ENCODE data around the gene TNIK. TPM values are rescaled to one million over a fixed set of nuclear protein-coding genes. Genes with fewer than 3 reads are reported as not detected.
A peak's percentile ranks its signal among the peaks of the same experiment; 100 is the strongest.

The TNIK gene
- total RNA-seq, 4 donors from 2014 or later, result 32.9 to 41.7 (median 38.0) TPM

DNA sequence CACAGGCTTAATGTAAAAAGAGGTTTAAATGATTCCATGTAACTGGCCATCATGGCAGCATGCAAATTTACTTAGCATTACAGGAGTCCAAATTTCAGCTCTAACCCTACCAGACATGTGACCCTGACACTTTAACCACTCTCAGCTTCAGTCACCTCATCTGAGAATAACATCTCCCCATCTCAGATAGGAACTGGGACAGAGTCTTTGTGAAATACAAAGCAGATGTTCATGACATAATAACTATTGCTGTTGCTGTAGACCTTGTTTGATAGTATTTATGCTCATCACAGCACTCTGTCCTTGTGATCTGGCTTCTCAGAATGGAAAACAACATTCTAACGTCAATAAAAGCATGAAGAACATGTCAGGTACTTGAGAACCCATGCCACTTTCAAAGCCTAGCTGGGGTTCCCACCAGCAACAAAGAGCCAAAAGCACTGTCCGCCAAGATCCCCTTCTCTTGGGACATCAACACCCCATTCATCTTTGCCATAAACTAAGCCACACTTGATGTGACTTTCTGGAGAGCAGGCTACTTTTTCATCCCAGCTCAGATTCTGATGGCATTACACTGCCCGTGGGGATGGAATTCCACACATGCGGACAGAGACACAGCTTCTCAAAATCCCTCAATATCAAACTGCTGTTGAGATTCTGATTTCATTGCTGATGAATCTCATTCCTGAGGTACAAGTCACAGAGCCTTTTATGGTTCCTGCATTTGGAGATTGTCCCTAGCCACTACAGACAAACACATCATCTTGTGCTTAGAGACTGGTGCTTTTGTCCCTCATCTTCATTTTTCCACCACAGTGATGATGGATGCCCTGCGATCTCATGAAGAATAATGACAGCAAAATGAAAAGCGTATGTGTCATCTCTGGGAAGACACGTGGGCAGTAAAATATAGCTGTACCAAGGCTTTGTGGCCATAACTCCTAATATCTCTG lies 202.7 kb downstream of the TNIK start:
- H3K4me3 ChIP-seq, result no peak overlapping the region
- H3K36me3 ChIP-seq, result no peaks in the 10 kb centered on the region
- H3K27me3 ChIP-seq, result no peaks in the 10 kb centered on the region
- peaks cover 6 to 41% (median 6%) of the 10 kb centered on the region in 3 donors for H3K4me1 ChIP-seq
- 50 to 78% methylated on average over 3 to 7 of the region's 7 CpGs for WGBS, 2 donors (ENCODE audit: low coverage in 1 of 2)
- H3K27ac ChIP-seq, result peak overlapping the region in 3 of 4 donors; percentile 58 to 69 (median 59)
- peak; percentile 13 for ATAC-seq
- no peaks in the 10 kb centered on the region for H3K9me3 ChIP-seq
- TF ChIP-seq, protein P1, sequence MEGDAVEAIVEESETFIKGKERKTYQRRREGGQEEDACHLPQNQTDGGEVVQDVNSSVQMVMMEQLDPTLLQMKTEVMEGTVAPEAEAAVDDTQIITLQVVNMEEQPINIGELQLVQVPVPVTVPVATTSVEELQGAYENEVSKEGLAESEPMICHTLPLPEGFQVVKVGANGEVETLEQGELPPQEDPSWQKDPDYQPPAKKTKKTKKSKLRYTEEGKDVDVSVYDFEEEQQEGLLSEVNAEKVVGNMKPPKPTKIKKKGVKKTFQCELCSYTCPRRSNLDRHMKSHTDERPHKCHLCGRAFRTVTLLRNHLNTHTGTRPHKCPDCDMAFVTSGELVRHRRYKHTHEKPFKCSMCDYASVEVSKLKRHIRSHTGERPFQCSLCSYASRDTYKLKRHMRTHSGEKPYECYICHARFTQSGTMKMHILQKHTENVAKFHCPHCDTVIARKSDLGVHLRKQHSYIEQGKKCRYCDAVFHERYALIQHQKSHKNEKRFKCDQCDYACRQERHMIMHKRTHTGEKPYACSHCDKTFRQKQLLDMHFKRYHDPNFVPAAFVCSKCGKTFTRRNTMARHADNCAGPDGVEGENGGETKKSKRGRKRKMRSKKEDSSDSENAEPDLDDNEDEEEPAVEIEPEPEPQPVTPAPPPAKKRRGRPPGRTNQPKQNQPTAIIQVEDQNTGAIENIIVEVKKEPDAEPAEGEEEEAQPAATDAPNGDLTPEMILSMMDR (IDR thresholded peaks at IDR 0.05), result no peak
- TF ChIP-seq EP300 (IDR thresholded peaks at IDR 0.05), result no peak
- TF ChIP-seq POLR2A (IDR thresholded peaks at IDR 0.05), result no peak
- TF ChIP-seq POLR2AphosphoS5 (IDR thresholded peaks at IDR 0.05), result no peak

DNA sequence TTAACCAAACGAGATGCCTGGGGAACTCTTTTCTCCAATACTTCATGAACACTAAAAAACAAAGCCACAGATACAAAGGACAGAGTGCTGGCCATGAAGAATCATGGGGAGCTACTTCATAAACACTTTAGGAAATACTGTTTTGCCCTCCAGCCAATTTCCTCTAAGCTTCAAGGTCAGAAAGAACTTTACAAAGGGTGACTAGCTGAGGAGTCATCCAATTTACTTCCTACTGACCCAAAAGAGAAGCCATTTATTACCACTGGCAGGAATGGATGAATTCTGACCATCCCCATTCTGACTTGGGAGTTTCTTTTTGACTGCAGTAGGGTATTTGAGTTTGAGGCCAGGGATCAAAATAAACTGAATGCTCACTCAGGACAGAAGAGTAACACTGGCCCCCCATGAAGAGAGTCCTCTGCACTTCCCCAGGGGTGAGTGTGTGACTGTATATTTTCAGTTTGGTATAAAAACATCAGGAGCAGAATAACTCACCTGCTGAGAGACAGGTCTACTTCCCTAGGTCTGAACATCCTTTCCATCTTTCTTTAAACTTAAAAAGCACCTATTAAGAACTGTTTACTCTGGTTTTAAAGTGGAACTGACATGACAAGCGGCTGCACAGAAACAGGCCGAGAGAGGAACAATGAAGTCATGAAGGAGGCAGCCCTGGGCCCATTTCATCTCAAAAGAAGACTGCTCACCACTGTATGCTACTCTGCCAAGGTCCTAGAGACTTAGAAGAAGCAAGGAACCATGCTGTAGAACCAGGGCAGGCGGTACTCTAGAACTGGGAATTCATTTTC lies 203.6 kb downstream of the TNIK start:
- WGBS, 2 donors (ENCODE audit: low coverage in 1 of 2), result 76 to 92% methylated on average over 2 to 3 of the region's 4 CpGs
- H3K4me1 ChIP-seq, result peaks cover 6 to 32% (median 6%) of the 10 kb centered on the region in 3 donors

DNA sequence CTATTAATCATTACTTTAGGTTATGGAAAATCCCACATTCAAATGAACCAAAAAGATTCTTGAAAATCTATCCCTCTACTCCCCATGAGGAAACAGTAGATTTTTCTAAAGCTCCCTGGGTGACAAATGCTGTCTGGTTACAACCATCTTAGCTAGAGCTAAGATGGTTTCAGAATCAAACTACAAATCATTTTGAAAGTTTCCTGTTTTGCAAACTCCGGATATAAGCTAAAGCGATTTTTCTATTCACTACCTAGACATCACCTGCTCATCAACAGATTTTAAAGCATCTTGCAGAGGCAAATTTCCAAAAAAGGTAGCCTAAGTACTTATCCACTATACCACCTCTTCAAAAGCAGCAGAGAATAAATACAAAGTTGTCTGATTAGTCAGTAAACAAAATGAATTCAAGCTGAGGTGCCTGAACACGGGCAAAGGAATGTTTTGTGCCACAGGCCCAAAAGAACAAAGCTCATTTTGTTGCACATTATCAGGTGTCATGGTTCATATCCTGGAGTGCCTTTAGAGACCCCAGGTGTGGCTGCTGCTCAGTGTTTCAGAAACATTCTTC lies 204.9 kb downstream of the TNIK start:
- no peak overlapping the region for H3K4me3 ChIP-seq
- 59 to 80% methylated on average over 1 to 3 of the region's 3 CpGs for WGBS, 2 donors (ENCODE audit: low coverage in 1 of 2)
- no peaks in the 10 kb centered on the region for H3K36me3 ChIP-seq
- no peaks in the 10 kb centered on the region for H3K27me3 ChIP-seq
- no peak for TF ChIP-seq EP300 (IDR thresholded peaks at IDR 0.05)
- TF ChIP-seq POLR2AphosphoS5 (IDR thresholded peaks at IDR 0.05), result no peak
- TF ChIP-seq, protein P1 (IDR thresholded peaks at IDR 0.05), result no peak
- no peak for TF ChIP-seq POLR2A (IDR thresholded peaks at IDR 0.05)
- no peaks in the 10 kb centered on the region for H3K9me3 ChIP-seq
- no peak for ATAC-seq
- no peak overlapping the region for H3K27ac ChIP-seq
- H3K4me1 ChIP-seq, result peaks cover 6 to 20% (median 6%) of the 10 kb centered on the region in 3 donors

More for the DNA sequence above, 203.6 kb downstream of the TNIK start:
- no peak for ATAC-seq
- H3K9me3 ChIP-seq, result no peaks in the 10 kb centered on the region
- H3K27me3 ChIP-seq, result no peaks in the 10 kb centered on the region
- H3K36me3 ChIP-seq, result no peaks in the 10 kb centered on the region
- TF ChIP-seq EP300 (IDR thresholded peaks at IDR 0.05) (no peak), POLR2AphosphoS5 (IDR thresholded peaks at IDR 0.05) (no peak), POLR2A (IDR thresholded peaks at IDR 0.05) (no peak)
- TF ChIP-seq, protein P1 (IDR thresholded peaks at IDR 0.05), result no peak
- H3K27ac ChIP-seq, result peak overlapping the region in 1 of 4 donors; percentile 58
- H3K4me3 ChIP-seq, result no peak overlapping the region

DNA sequence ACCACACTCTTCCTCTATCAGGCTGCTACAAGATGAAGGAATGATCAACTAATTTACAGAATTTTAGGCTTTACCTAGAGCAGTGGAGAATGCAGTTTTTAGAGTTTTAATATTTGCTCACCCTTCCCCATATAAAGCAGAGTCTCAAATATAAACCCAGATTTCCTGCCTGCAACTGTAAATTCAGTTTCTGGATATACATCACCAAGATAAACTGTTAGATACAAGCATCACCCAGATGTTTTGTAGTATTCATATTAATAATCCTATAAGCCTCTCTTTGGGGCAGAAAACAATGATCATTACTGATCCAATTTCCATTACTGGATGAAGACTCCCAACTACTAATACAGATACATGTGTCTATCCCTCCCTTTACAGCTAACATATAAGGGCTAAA lies 205.9 kb downstream of the TNIK start:
- TF ChIP-seq EP300 (IDR thresholded peaks at IDR 0.05) (no peak), POLR2AphosphoS5 (IDR thresholded peaks at IDR 0.05) (no peak), POLR2A (IDR thresholded peaks at IDR 0.05) (no peak)
- TF ChIP-seq, protein P1 (IDR thresholded peaks at IDR 0.05), result no peak
- no peak overlapping the region for H3K27ac ChIP-seq
- no peaks in the 10 kb centered on the region for H3K36me3 ChIP-seq
- H3K27me3 ChIP-seq, result no peaks in the 10 kb centered on the region
- H3K4me3 ChIP-seq, result no peak overlapping the region
- H3K4me1 ChIP-seq, result peaks cover 6 to 20% (median 6%) of the 10 kb centered on the region in 3 donors
- no peaks in the 10 kb centered on the region for H3K9me3 ChIP-seq
- no peak for ATAC-seq

Data from gastroesophageal sphincter (tissue), 4 donors.